SK-N-SH (cell line): ENCODE results near the gene ELMO1. TPM values are rescaled to one million over a fixed set of nuclear protein-coding genes. Genes with fewer than 3 reads are reported as not detected.

ENCODE experiments used
- CTCF ChIA-PET: fragments of 300-600, 350-600 bp; formaldehyde crosslinking; extraction: SDS; loops from one replicate; lab custom pipeline; 2021; lab: Yijun Ruan, JAX
- POLR2A ChIA-PET: fragments of 350-600 bp; sonication (Branson Sonifier 250); formaldehyde crosslinking; extraction: SDS; loops from one replicate; lab custom pipeline; 2020; ENCODE audit warnings: antibody characterized with exemption, inconsistent platforms; lab: Yijun Ruan, JAX
- DNase-seq: peaks from one replicate; pipeline ENCODE4 v3.0.0; 2012
- H2AFZ ChIP-seq: fragments of 200-600 bp; sonication (generic); 2 replicates; pipeline ENCODE4 v1.8.1; 2016; ENCODE audit warnings: antibody characterized with exemption, mild to moderate bottlenecking, low read depth
- H3F3A ChIP-seq: fragments of 200-600 bp; sonication (generic); replicated peaks from 2 replicates; pipeline ENCODE3; 2016; ENCODE audit warnings: antibody characterized with exemption, mild to moderate bottlenecking; ENCODE audit not compliant: insufficient read depth
- H3K27ac ChIP-seq, 2 experiments: fragments of 200-500 bp in 1 of 2; fragments of 200-600 bp in 1 of 2; sonication (Bioruptor generic) in 1 of 2; sonication (generic), shearing (Covaris generic) in 1 of 2; 2 replicates each; pipeline versions ENCODE4 v1.5.1 to v1.6.1; 2014 to 2016; ENCODE audit warnings: low read depth in 2 of 2, inconsistent platforms in 1 of 2, low read length in 1 of 2, mild to moderate bottlenecking in 1 of 2, mixed read lengths in 1 of 2
- H3K27me3 ChIP-seq: fragments of 200-600 bp; sonication (generic), shearing (Covaris generic); 2 replicates; pipeline ENCODE4 v1.6.1; 2016; ENCODE audit warnings: mixed run types; ENCODE audit not compliant: insufficient read depth
- H3K36me3 ChIP-seq, 2 experiments: fragments of 200-500 bp in 1 of 2; fragments of 200-600 bp in 1 of 2; sonication (Bioruptor generic) in 1 of 2; sonication (generic) in 1 of 2; replicated peaks in 1 of 2; 2 replicates each; pipeline versions ENCODE3 to v1.5.1; 2014 to 2016; ENCODE audit warnings: low read length in 1 of 2, mild to moderate bottlenecking in 1 of 2; ENCODE audit not compliant: insufficient read depth in 2 of 2, control insufficient read depth in 1 of 2
- H3K4me1 ChIP-seq, 2 experiments: fragments of 200-500 bp in 1 of 2; fragments of 200-600 bp in 1 of 2; sonication (Bioruptor generic) in 1 of 2; sonication (generic), shearing (Covaris generic) in 1 of 2; 2 replicates each; pipeline versions ENCODE4 v1.5.1 to v1.6.1; 2014 to 2016; ENCODE audit warnings: low read depth in 1 of 2, low read length in 1 of 2, mixed run types in 1 of 2; ENCODE audit not compliant: insufficient read depth in 2 of 2, control insufficient read depth in 1 of 2
- H3K4me2 ChIP-seq: fragments of 200-600 bp; sonication (generic), shearing (Covaris generic); 2 replicates; pipeline ENCODE4 v1.6.1; 2017; ENCODE audit warnings: mixed run types
- H3K4me3 ChIP-seq, 2 experiments: fragments of 200-500 bp in 1 of 2; fragments of 200-600 bp in 1 of 2; sonication (Bioruptor generic) in 1 of 2; sonication (generic), shearing (Covaris generic) in 1 of 2; 2 replicates each; pipeline versions ENCODE4 v1.5.1 to v1.8.1; 2014 to 2016; ENCODE audit warnings: low read depth in 2 of 2, inconsistent platforms in 1 of 2, low read length in 1 of 2, mild to moderate bottlenecking in 1 of 2, mixed read lengths in 1 of 2, moderate library complexity in 1 of 2
- H3K79me2 ChIP-seq: fragments of 200-600 bp; sonication (generic); 2 replicates; pipeline ENCODE4 v1.8.1; 2017; ENCODE audit warnings: mild to moderate bottlenecking; ENCODE audit not compliant: insufficient read depth
- H3K9ac ChIP-seq: fragments of 200-600 bp; sonication (generic); 2 replicates; pipeline ENCODE4 v1.6.1; 2017; ENCODE audit warnings: mixed run types
- H3K9me2 ChIP-seq: fragments of 200-600 bp; sonication (generic); 2 replicates; pipeline ENCODE4 v1.6.1; 2017; ENCODE audit warnings: mixed run types
- H3K9me3 ChIP-seq: fragments of 200-600 bp; sonication (generic); 2 replicates; pipeline ENCODE4 v1.6.1; 2017; ENCODE audit warnings: mixed run types, mild to moderate bottlenecking, moderate library complexity
- H4K20me1 ChIP-seq: fragments of 200-600 bp; sonication (generic); 2 replicates; pipeline ENCODE4 v1.6.1; 2017; ENCODE audit warnings: mild to moderate bottlenecking, mixed run types; ENCODE audit not compliant: insufficient read depth
- CHD2 ChIP-seq: fragments of 150-350 bp; IDR thresholded peaks from 2 replicates; pipeline ENCODE4 v1.6.1; 2018; ENCODE audit warnings: low read length; ENCODE audit not compliant: partially characterized antibody
- CTCF ChIP-seq: fragments of 200-600 bp; sonication (generic); IDR thresholded peaks from 2 replicates; pipeline ENCODE4 v1.6.1; 2017; ENCODE audit warnings: antibody characterized with exemption, mild to moderate bottlenecking, moderate library complexity
- ELF1 ChIP-seq: IDR thresholded peaks from 2 replicates; pipeline ENCODE4 v1.4.0; 2012
- EP300 ChIP-seq, 2 experiments: IDR thresholded peaks; 2 replicates each; pipeline versions ENCODE4 v1.4.0 to v1.6.1; 2012; ENCODE audit warnings: borderline replicate concordance in 1 of 2, low read depth in 1 of 2, low read length in 1 of 2
- EZH2phosphoT487 ChIP-seq: fragments of 200-600 bp; sonication (generic); IDR thresholded peaks from 2 replicates; pipeline ENCODE4 v1.6.1; 2017; ENCODE audit warnings: low read depth, mixed run types, mild to moderate bottlenecking, antibody characterized with exemption, moderate library complexity, borderline replicate concordance
- FOSL2 ChIP-seq: IDR thresholded peaks from 2 replicates; pipeline ENCODE4 v1.4.0; 2012; ENCODE audit warnings: low read depth, mild to moderate bottlenecking, moderate library complexity, borderline replicate concordance
- FOXM1 ChIP-seq: IDR thresholded peaks from 2 replicates; pipeline ENCODE4 v1.4.0; 2012; ENCODE audit warnings: low read depth, mild to moderate bottlenecking
- GATA2 ChIP-seq: sonication (generic); formaldehyde crosslinking; IDR thresholded peaks from 2 replicates; pipeline ENCODE4 v1.5.0; 2020; ENCODE audit warnings: mild to moderate bottlenecking, missing genetic modification reagents
- MEF2A ChIP-seq: IDR thresholded peaks from 2 replicates; pipeline ENCODE4 v1.4.0; 2012; ENCODE audit warnings: low read depth, borderline replicate concordance
- MXI1 ChIP-seq: IDR thresholded peaks from 2 replicates; pipeline ENCODE4 v1.6.1; 2012; ENCODE audit warnings: mild to moderate bottlenecking, low read depth, low read length, improper control_type of control experiment
- NFIC ChIP-seq: IDR thresholded peaks from 2 replicates; pipeline ENCODE4 v1.4.0; 2012; ENCODE audit warnings: borderline replicate concordance
- NRF1 ChIP-seq: IDR thresholded peaks from 2 replicates; pipeline ENCODE4 v1.6.1; 2012; ENCODE audit warnings: low read depth, mild to moderate bottlenecking, low read length
- PBX3 ChIP-seq: IDR thresholded peaks from 2 replicates; pipeline ENCODE4; 2012
- POLR2AphosphoS5 ChIP-seq: IDR thresholded peaks from 2 replicates; pipeline ENCODE4 v1.6.1; 2012; ENCODE audit warnings: low read depth, low read length
- RAD21 ChIP-seq: IDR thresholded peaks from 2 replicates; pipeline ENCODE4 v1.6.1; 2012; ENCODE audit warnings: mild to moderate bottlenecking, low read length
- RCOR1 ChIP-seq: fragments of 150-350 bp; IDR thresholded peaks from 2 replicates; pipeline ENCODE4 v1.6.1; 2017; ENCODE audit warnings: antibody characterized with exemption, low read length
- TAF1 ChIP-seq: IDR thresholded peaks from 2 replicates; pipeline ENCODE4 v1.6.1; 2012; ENCODE audit warnings: low read depth, mild to moderate bottlenecking, low read length, moderate library complexity, borderline replicate concordance
- TCF12 ChIP-seq: IDR thresholded peaks from 2 replicates; pipeline ENCODE4 v1.4.0; 2012
- TEAD4 ChIP-seq: IDR thresholded peaks from 2 replicates; pipeline ENCODE4 v1.4.0; 2012; ENCODE audit warnings: mild to moderate bottlenecking, borderline replicate concordance; ENCODE audit not compliant: insufficient read depth
- USF2 ChIP-seq: fragments of 150-350 bp; IDR thresholded peaks from 2 replicates; pipeline ENCODE4 v1.6.1; 2017; ENCODE audit warnings: antibody characterized with exemption, low read length, low read depth, borderline replicate concordance
- YY1 ChIP-seq: IDR thresholded peaks from 2 replicates; pipeline ENCODE4 v1.4.0; 2012; ENCODE audit warnings: low read depth, mild to moderate bottlenecking
- ZBTB33 ChIP-seq: IDR thresholded peaks from 2 replicates; pipeline ENCODE4 v1.4.0; 2012; ENCODE audit warnings: low read depth, borderline replicate concordance
- WGBS: methylation state at CpG from one replicate; pipeline ENCODE4 v1.1.6; 2017; ENCODE audit warnings: low lambda C conversion rate; 5-methylcytosine and 5-hydroxymethylcytosine counted together
- polyA plus RNA-seq, 3 experiments: library from polyadenylated mRNA; depleted of rRNA; stranded (reverse); fragments of >200 nt; gene quantifications; 2 replicates each; pipeline ENCODE4 v1.2.3, GENCODE V29; 2012

ELMO1 gene
- polyA plus RNA-seq, 1 of the 3 experiments (the other 2 are of a cell fraction): 0.64 TPM

GRCh38 chr7:37429435-37429791 lies 19.3 kb downstream of the ELMO1 start:
- peaks cover 0 to 6% of the 10 kb centered on the region in 2 experiments; a peak in 2 of 4 replicates for H3K4me1 ChIP-seq
- no peaks in the 10 kb centered on the region for H3F3A ChIP-seq
- no peaks in the 10 kb centered on the region for H4K20me1 ChIP-seq
- CTCF ChIA-PET: interaction anchor here (0.9 to 1.1 kb wide), 4 partner anchors 9 to 405 kb away, joined by 3 read pairs; no protein-coding TSS in a partner anchor
- H3K79me2 ChIP-seq: no peaks in the 10 kb centered on the region
- no peaks in the 10 kb centered on the region for H3K9me2 ChIP-seq
- no peaks in the 10 kb centered on the region for H3K36me3 ChIP-seq
- no peaks in the 10 kb centered on the region for H3K27me3 ChIP-seq
- H3K9ac ChIP-seq: no peak overlapping the region
- no peak overlapping the region for H3K4me2 ChIP-seq
- H2AFZ ChIP-seq: no peak overlapping the region
- DNase-seq: no peak
- POLR2A ChIA-PET: no interaction called here
- H3K4me3 ChIP-seq: no peak overlapping the region
- TF ChIP-seq MXI1: no peak
- no peak for TF ChIP-seq MEF2A
- TF ChIP-seq CHD2: no peak
- TF ChIP-seq POLR2AphosphoS5: no peak
- TF ChIP-seq TAF1: no peak
- TF ChIP-seq GATA2 (CRISPR knock-in tag): no peak
- no peak for TF ChIP-seq FOSL2
- TF ChIP-seq YY1: no peak
- no peak for TF ChIP-seq EZH2phosphoT487
- TF ChIP-seq FOXM1: no peak
- no peaks in the 10 kb centered on the region for H3K9me3 ChIP-seq
- no peak overlapping the region for H3K27ac ChIP-seq

GRCh38 chr7:37428681-37429434 lies 19.8 kb downstream of the ELMO1 start:
- CTCF ChIA-PET: interaction anchor here (0.7 to 1.9 kb wide), 4 partner anchors 8 to 404 kb away, joined by 3 to 11 read pairs (median 4); partner anchors contain the start of gene ELMO1
- no peak overlapping the region for H3K4me3 ChIP-seq
- TF ChIP-seq RAD21: no peak
- TF ChIP-seq ZBTB33: no peak
- no peak for TF ChIP-seq NFIC
- no peak for TF ChIP-seq USF2
- TF ChIP-seq YY1: no peak
- TF ChIP-seq FOSL2: no peak
- no peak for TF ChIP-seq EP300 (IDR thresholded peaks at IDR 0.05; ENCODE audit: borderline replicate concordance in 1 of 2, low read depth in 1 of 2, low read length in 1 of 2)
- TF ChIP-seq TEAD4: no peak
- TF ChIP-seq CHD2: no peak
- TF ChIP-seq POLR2AphosphoS5: no peak
- no peak for TF ChIP-seq PBX3
- no peak for TF ChIP-seq TCF12
- TF ChIP-seq RCOR1: no peak
- no peak for TF ChIP-seq FOXM1
- TF ChIP-seq CTCF: no peak
- TF ChIP-seq NRF1: no peak
- no peak for TF ChIP-seq ELF1
- no peaks in the 10 kb centered on the region for H3K9me2 ChIP-seq
- no peaks in the 10 kb centered on the region for H4K20me1 ChIP-seq
- no peaks in the 10 kb centered on the region for H3F3A ChIP-seq
- no peaks in the 10 kb centered on the region for H3K9me3 ChIP-seq
- H3K27ac ChIP-seq: no peak overlapping the region
- H3K9ac ChIP-seq: no peak overlapping the region
- H3K36me3 ChIP-seq: no peaks in the 10 kb centered on the region
- peaks cover 0 to 4% of the 10 kb centered on the region in 2 experiments; a peak in 2 of 4 replicates for H3K4me1 ChIP-seq
- POLR2A ChIA-PET: no interaction called here
- no peak overlapping the region for H2AFZ ChIP-seq
- no peaks in the 10 kb centered on the region for H3K79me2 ChIP-seq
- H3K4me2 ChIP-seq: no peak overlapping the region
- no peaks in the 10 kb centered on the region for H3K27me3 ChIP-seq
- DNase-seq: no peak
- 31% methylated on average over 6 of the region's 6 CpGs for WGBS
